Nucleus accumbens (tissue), 56 donors: ENCODE measurements around the gene ORAI3.
"Not testable (repeated sequence)": the region's sequence is repeated elsewhere in the genome, so short reads cannot be mapped to it uniquely, and the experiment has no call there.

ENCODE experiments used
- DNase-seq, 56 donors: peaks; one replicate each; lab custom pipeline; 2025; lab: John Stamatoyannopoulos, UW

ORAI3 gene

GRCh38 chr16:30922960-30923535, 25.8 kb upstream of the ORAI3 start:
- DNase-seq: peak; percentile 91 to 100 (median 99)

- peak in 3 of 56 donors; percentile 48 to 52 (median 48) for DNase-seq
Observed at GRCh38 chr16:30923554-30924075, 25.3 kb upstream of the ORAI3 start, which contains the start of gene FBXL19. TSS of gene FBXL19 (plus strand) at chr16:30923572. CDS start at chr16:30925755, 2,183 bp downstream.

GRCh38 chr16:30924076-30924912, 24.6 kb upstream of the ORAI3 start:
- DNase-seq: peak in 3 of 56 donors; percentile 20 to 52 (median 31)

GRCh38 chr16:30924913-30925631, 23.8 kb upstream of the ORAI3 start:
- DNase-seq: no peak

- DNase-seq: no peak
Observed at GRCh38 chr16:30925632-30925987, 23.3 kb upstream of the ORAI3 start.

- DNase-seq: no peak
Observed at GRCh38 chr16:30925995-30926811, 22.7 kb upstream of the ORAI3 start.

GRCh38 chr16:30926937-30927788, 21.7 kb upstream of the ORAI3 start:
- no peak for DNase-seq

GRCh38 chr16:30927789-30928378, 21.0 kb upstream of the ORAI3 start:
- peak in 50 of 56 donors; percentile 22 to 94 (median 76) for DNase-seq

- no peak for DNase-seq
Observed at GRCh38 chr16:30928390-30928789, 20.5 kb upstream of the ORAI3 start.

GRCh38 chr16:30929167-30929566, 19.7 kb upstream of the ORAI3 start:
- DNase-seq: no peak

- no peak for DNase-seq
Observed at GRCh38 chr16:30930160-30930571, 18.7 kb upstream of the ORAI3 start.

GRCh38 chr16:30931068-30931650, 17.7 kb upstream of the ORAI3 start:
- DNase-seq: peak in 1 of 56 donors; percentile 17

- peak in 14 of 56 donors; percentile 4 to 47 (median 21) for DNase-seq
Observed at GRCh38 chr16:30934827-30935557, 13.9 kb upstream of the ORAI3 start.

- no peak for DNase-seq
Observed at GRCh38 chr16:30937692-30938091, 11.2 kb upstream of the ORAI3 start.

GRCh38 chr16:30939571-30939970, 9.3 kb upstream of the ORAI3 start:
- DNase-seq: not testable (repeated sequence)

- peak in 31 of 56 donors; percentile 4 to 59 (median 31) for DNase-seq
Observed at GRCh38 chr16:30941600-30942425, 7.1 kb upstream of the ORAI3 start.

GRCh38 chr16:30942426-30942806, 6.5 kb upstream of the ORAI3 start:
- no peak for DNase-seq
